ENCODE results near the gene MADD. TPM values are rescaled to one million over a fixed set of nuclear protein-coding genes. Genes with fewer than 3 reads are reported as not detected.

Gene MADD
- polyA plus RNA-seq (2012; ENCODE audit: insufficient read length, low read depth) = 59.4 TPM

DNA sequence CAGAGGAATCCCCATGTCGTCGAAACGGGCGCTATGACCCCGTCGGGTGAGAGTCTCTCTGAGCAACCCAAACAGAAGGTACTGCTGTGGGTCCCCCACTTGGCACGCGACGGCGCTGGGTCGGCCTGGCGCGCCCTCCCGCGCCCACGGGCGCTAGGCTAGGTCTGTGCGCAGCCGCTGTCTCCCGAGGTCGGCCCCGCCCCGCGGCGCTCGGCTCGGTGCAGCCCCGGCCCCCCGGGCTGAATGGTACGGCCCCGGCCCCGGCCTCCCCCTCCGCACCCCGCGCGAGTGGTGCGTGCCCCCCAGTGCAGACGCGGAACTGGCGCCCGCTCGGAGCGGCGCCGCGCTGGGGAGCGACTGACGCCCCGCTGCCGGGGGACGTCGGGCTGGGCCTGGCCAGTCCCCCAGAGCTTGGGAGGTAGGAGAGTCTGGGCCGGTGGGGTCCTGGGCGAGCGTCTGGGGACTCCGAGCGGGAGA lies at the start of gene MADD:
MADD (plus strand) TSS at position 305 of the 477 bp plus-strand sequence.
- TF ChIP-seq TAF1 (IDR thresholded peaks at IDR 0.05; ENCODE audit: borderline replicate concordance, insufficient read depth, low read length) (no peak), POLR2AphosphoS5 (IDR thresholded peaks at IDR 0.05; ENCODE audit: low read depth, low read length) (peak; percentile 56; the same call in 1 of the 2 replicates), REST (IDR thresholded peaks at IDR 0.05; ENCODE audit: insufficient read depth in 1 of 2, low read depth in 2 of 2, low read length in 2 of 2) (0 out of 4 replicates have a peak, but pooled peaks of 1 of the 2 experiments have one; percentile 6), FOXP2 (optimal IDR thresholded peaks at IDR 0.05; ENCODE audit: borderline replicate concordance, extremely low read depth, extremely low read length, insufficient read depth) (no peak), SIN3A (IDR thresholded peaks at IDR 0.05; ENCODE audit: borderline replicate concordance, insufficient read depth, low read length) (no peak)

- no peak for TF ChIP-seq FOXP2 (optimal IDR thresholded peaks at IDR 0.05; ENCODE audit: borderline replicate concordance, extremely low read depth, extremely low read length, insufficient read depth)
- TF ChIP-seq TAF1 (IDR thresholded peaks at IDR 0.05; ENCODE audit: borderline replicate concordance, insufficient read depth, low read length) = no peak
- TF ChIP-seq POLR2AphosphoS5 (IDR thresholded peaks at IDR 0.05; ENCODE audit: low read depth, low read length) = no peak
- TF ChIP-seq SIN3A (IDR thresholded peaks at IDR 0.05; ENCODE audit: borderline replicate concordance, insufficient read depth, low read length) = no peak
- no peak for TF ChIP-seq REST (IDR thresholded peaks at IDR 0.05; ENCODE audit: insufficient read depth in 1 of 2, low read depth in 2 of 2, low read length in 2 of 2)
Observed at GRCh38 chr11:47220401-47220821, 49.5 kb upstream of the MADD start.

GRCh38 chr11:47222696-47223095 lies 47.2 kb upstream of the MADD start:
- TF ChIP-seq POLR2AphosphoS5 (IDR thresholded peaks at IDR 0.05; ENCODE audit: low read depth, low read length) (no peak), SIN3A (IDR thresholded peaks at IDR 0.05; ENCODE audit: borderline replicate concordance, insufficient read depth, low read length) (no peak), REST (IDR thresholded peaks at IDR 0.05; ENCODE audit: insufficient read depth in 1 of 2, low read depth in 2 of 2, low read length in 2 of 2) (no peak)

GRCh38 chr11:47225552-47226400 lies 44.2 kb upstream of the MADD start:
- TF ChIP-seq TAF1 (IDR thresholded peaks at IDR 0.05; ENCODE audit: borderline replicate concordance, insufficient read depth, low read length) (no peak), SIN3A (IDR thresholded peaks at IDR 0.05; ENCODE audit: borderline replicate concordance, insufficient read depth, low read length) (no peak)

DNA sequence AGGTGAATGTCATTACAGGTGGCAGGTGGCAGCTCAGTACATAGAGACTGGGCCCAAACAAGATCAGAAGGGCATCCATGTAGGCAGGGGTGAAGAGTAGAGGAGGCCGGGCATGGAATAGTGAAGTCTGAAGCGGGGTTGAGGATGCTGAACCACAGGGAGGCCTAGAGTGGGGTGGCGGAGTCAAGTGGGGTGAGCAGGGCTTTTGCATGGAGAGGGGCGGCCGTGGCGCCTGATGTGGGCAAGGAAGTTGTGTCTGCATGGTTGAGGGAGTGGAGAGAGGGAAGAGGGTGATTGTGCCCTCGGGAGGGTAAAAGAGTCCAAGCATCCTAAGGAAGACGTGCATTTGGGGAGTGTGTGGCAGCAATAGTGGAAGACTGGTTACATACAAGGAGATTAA lies 40.8 kb upstream of the MADD start:
- no peak for TF ChIP-seq SIN3A (IDR thresholded peaks at IDR 0.05; ENCODE audit: borderline replicate concordance, insufficient read depth, low read length)

- TF ChIP-seq SIN3A (IDR thresholded peaks at IDR 0.05; ENCODE audit: borderline replicate concordance, insufficient read depth, low read length) (no peak), POLR2AphosphoS5 (IDR thresholded peaks at IDR 0.05; ENCODE audit: low read depth, low read length) (no peak), TAF1 (IDR thresholded peaks at IDR 0.05; ENCODE audit: borderline replicate concordance, insufficient read depth, low read length) (no peak), REST (IDR thresholded peaks at IDR 0.05; ENCODE audit: insufficient read depth in 1 of 2, low read depth in 2 of 2, low read length in 2 of 2) (no peak), FOXP2 (optimal IDR thresholded peaks at IDR 0.05; ENCODE audit: borderline replicate concordance, extremely low read depth, extremely low read length, insufficient read depth) (no peak)
Observed at GRCh38 chr11:47233051-47233450, 36.9 kb upstream of the MADD start.
